ENCODE measurements around the gene WNK2.
"Not testable (repeated sequence)": the region's sequence is repeated elsewhere in the genome, so short reads cannot be mapped to it uniquely, and the experiment has no call there.

WNK2 gene

DNA sequence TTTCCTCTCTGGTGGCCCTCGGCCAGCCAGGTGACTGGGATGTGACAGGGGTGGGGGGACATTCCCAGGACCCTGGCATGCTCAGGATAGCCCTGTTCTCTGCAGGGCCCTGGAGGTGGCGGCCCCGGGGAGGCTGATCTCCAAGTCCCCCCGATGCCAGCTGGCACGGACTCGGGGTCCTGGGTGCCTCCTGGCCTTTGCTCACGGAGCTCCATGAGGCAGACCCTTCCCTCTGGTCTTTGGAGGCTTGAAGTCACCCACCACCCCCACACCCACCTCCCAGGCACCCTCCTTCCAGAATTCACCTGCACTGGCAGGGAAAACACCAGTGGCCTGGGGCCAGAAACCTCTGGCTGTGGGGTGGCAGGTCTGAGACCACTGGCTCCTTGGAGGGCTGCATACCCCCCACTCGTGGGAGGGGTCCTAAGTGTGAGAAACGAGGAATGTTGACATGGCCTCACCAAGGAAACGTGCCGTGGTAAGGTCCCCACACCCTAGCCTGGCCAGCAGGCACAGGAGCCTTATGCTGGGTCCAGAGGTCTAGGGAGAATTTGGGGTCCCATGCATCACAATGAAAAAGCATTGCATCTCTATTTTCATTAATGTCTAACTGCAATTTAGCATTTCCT, 136.8 kb downstream of the WNK2 start:
- H3K36me3 ChIP-seq (ENCODE audit: low read depth) = no peaks in the 10 kb centered on the region
- H3K4me1 ChIP-seq (ENCODE audit: insufficient read depth, poor library complexity, severe bottlenecking) = no peaks in the 10 kb centered on the region
- H3K9me3 ChIP-seq (ENCODE audit: severe bottlenecking) = no peaks in the 10 kb centered on the region
- TF ChIP-seq, protein P1, sequence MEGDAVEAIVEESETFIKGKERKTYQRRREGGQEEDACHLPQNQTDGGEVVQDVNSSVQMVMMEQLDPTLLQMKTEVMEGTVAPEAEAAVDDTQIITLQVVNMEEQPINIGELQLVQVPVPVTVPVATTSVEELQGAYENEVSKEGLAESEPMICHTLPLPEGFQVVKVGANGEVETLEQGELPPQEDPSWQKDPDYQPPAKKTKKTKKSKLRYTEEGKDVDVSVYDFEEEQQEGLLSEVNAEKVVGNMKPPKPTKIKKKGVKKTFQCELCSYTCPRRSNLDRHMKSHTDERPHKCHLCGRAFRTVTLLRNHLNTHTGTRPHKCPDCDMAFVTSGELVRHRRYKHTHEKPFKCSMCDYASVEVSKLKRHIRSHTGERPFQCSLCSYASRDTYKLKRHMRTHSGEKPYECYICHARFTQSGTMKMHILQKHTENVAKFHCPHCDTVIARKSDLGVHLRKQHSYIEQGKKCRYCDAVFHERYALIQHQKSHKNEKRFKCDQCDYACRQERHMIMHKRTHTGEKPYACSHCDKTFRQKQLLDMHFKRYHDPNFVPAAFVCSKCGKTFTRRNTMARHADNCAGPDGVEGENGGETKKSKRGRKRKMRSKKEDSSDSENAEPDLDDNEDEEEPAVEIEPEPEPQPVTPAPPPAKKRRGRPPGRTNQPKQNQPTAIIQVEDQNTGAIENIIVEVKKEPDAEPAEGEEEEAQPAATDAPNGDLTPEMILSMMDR (IDR thresholded peaks at IDR 0.05; ENCODE audit: poor library complexity, severe bottlenecking) = no peak
- H3K27me3 ChIP-seq (ENCODE audit: insufficient read depth, poor library complexity, severe bottlenecking) = no peaks in the 10 kb centered on the region
- no peak overlapping the region for H3K4me3 ChIP-seq (ENCODE audit: severe bottlenecking)
- no peak overlapping the region for H3K27ac ChIP-seq (ENCODE audit: poor library complexity, severe bottlenecking)
- DNase-seq (ENCODE audit: low spot score) (peak; percentile 29), ATAC-seq (ENCODE audit: low read depth) (no peak)

DNA sequence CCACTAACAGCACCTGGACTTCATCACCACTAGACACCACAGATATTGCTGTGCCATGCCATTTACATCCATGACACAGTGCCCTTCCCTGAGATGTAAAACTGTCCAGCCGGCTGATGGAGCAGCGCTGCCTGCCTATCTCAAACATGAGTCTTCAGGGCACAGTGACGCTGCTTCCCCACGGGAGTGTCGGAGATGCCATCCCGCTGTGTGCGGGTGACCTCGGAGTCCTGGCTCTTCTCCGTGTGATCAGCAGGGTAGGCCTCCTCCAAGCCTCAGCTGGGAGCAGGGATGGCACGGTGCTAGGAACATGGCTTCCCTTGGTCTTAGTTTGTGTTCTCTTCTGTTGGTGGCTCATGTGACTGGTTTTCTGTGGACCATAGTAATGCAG, 137.3 kb downstream of the WNK2 start:
- TF ChIP-seq, protein P1 (IDR thresholded peaks at IDR 0.05; ENCODE audit: poor library complexity, severe bottlenecking) = no peak

DNA sequence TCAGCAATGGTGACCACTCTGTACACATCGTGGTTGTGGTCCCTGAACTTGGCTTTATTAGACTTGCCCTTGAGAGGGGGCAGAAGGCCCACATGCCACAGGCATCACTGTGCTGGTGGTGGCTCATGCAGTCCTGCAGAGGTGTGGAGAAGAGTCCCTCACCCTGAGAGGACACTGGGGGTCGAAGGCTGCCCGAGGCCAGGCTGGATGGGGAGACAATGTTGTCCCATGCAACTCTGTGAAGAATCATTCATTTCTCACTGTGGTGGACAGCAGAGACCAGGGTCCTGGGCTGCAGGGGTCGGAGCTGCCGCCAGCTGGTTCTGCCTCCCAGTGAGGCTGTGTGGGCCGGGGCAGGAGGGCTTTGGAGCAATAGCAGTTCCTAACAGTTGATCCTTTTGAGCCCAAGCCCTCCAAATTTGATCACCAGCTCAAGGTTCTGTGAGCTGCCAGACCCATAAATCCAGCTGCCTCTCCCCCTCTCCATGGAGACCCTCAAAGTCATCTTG, 139.6 kb downstream of the WNK2 start:
- H3K9me3 ChIP-seq (ENCODE audit: severe bottlenecking); H3K36me3 ChIP-seq (ENCODE audit: low read depth); ATAC-seq (ENCODE audit: low read depth); H3K4me1 ChIP-seq (ENCODE audit: insufficient read depth, poor library complexity, severe bottlenecking); H3K4me3 ChIP-seq (ENCODE audit: severe bottlenecking); H3K27ac ChIP-seq (ENCODE audit: poor library complexity, severe bottlenecking); H3K27me3 ChIP-seq (ENCODE audit: insufficient read depth, poor library complexity, severe bottlenecking): not testable (repeated sequence)
- peak; percentile 22 for DNase-seq (ENCODE audit: low spot score)

More for the DNA sequence above, 137.3 kb downstream of the WNK2 start:
- ATAC-seq (ENCODE audit: low read depth) = no peak
- no peaks in the 10 kb centered on the region for H3K36me3 ChIP-seq (ENCODE audit: low read depth)
- H3K4me1 ChIP-seq (ENCODE audit: insufficient read depth, poor library complexity, severe bottlenecking) = no peaks in the 10 kb centered on the region
- H3K27me3 ChIP-seq (ENCODE audit: insufficient read depth, poor library complexity, severe bottlenecking) = no peaks in the 10 kb centered on the region
- DNase-seq (ENCODE audit: low spot score) = peak; percentile 48
- no peak overlapping the region for H3K4me3 ChIP-seq (ENCODE audit: severe bottlenecking)
- no peak overlapping the region for H3K27ac ChIP-seq (ENCODE audit: poor library complexity, severe bottlenecking)
- H3K9me3 ChIP-seq (ENCODE audit: severe bottlenecking) = no peaks in the 10 kb centered on the region

DNA sequence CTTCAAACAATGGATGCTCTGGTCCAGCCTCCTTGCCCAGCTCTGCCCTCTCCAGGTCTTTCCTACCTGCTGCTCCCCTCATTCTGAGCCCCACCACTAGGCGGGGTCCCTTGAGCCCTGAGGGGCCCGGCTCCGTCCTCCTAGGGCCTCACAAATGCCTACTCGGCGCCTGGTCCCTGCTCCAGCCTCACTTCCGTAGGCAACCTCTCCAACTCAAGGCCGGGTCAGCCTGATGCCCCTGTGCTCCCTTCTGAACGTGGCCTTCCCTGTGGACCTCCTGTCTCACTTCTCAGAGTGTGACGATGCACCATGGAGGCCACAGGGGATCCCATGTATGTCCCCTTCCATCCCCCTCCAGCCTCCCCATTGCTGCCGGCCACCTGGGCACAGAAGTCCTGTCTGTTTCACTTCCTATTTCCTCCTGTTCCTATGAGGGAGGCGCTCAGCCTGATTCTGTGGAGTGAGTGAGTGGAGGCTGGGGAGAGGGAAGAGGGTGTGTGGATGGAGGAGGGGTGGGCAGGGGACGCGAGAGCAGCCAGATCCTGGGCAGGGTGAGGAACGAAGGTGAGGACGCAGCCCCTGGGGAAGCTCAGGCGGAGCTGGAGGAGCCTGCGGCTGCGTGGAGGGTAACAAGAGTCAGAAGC, 140.4 kb downstream of the WNK2 start:
- Histone ChIP-seq H3K4me3 (ENCODE audit: severe bottlenecking) (no peak overlapping the region), H3K27me3 (ENCODE audit: insufficient read depth, poor library complexity, severe bottlenecking) (no peaks in the 10 kb centered on the region), H3K4me1 (ENCODE audit: insufficient read depth, poor library complexity, severe bottlenecking) (no peaks in the 10 kb centered on the region), H3K9me3 (ENCODE audit: severe bottlenecking) (no peaks in the 10 kb centered on the region), H3K36me3 (ENCODE audit: low read depth) (no peaks in the 10 kb centered on the region), H3K27ac (ENCODE audit: poor library complexity, severe bottlenecking) (no peak overlapping the region)
- ATAC-seq (ENCODE audit: low read depth) (no peak), DNase-seq (ENCODE audit: low spot score) (peak; percentile 33)
- TF ChIP-seq, protein P1 (IDR thresholded peaks at IDR 0.05; ENCODE audit: poor library complexity, severe bottlenecking) = no peak

DNA sequence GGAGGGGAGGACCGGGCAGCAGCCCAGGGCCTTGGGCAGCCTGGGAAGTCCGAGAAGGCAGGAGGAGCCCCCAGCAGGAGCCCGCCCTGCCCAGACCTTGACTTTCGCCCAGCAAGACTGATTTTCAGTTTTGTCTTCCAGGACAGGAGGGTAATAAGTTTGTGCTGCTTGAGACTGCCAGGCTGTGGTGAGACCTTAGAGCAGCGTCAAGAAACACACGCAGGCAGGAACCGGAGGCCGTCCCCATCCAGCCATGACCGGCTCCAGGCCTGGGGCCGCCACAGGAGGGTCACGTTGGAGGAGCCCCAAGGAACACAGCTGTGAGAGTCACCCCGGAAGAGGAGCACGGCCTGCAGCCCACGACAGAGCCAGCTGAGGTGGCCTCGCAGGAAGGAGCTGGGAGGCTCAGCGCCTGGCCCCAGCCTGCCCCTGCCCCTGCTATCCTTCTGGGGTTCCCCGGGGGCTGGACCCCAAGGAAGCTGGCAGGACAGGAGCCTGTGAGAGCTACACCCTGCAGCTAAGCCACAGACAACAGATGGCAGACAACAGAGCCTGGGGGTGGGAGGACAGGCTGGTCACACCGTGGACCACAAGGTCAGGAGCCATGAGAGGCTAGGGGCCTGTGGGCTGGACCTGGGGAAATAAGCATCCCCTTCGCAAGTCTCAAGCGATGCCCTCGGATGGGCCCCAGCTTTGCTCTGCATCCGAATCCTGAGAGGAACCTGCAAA, 141.5 kb downstream of the WNK2 start:
- no peaks in the 10 kb centered on the region for H3K27me3 ChIP-seq (ENCODE audit: insufficient read depth, poor library complexity, severe bottlenecking)
- H3K4me1 ChIP-seq (ENCODE audit: insufficient read depth, poor library complexity, severe bottlenecking) = no peaks in the 10 kb centered on the region
- no peaks in the 10 kb centered on the region for H3K9me3 ChIP-seq (ENCODE audit: severe bottlenecking)
- DNase-seq (ENCODE audit: low spot score) (peak; percentile 37), ATAC-seq (ENCODE audit: low read depth) (no peak)
- H3K27ac ChIP-seq (ENCODE audit: poor library complexity, severe bottlenecking) = no peak overlapping the region
- H3K36me3 ChIP-seq (ENCODE audit: low read depth) = no peaks in the 10 kb centered on the region
- TF ChIP-seq, protein P1 (IDR thresholded peaks at IDR 0.05; ENCODE audit: poor library complexity, severe bottlenecking) = no peak
- no peak overlapping the region for H3K4me3 ChIP-seq (ENCODE audit: severe bottlenecking)
